Measurements from ENCODE around the gene CIAO2A.
"Not testable (repeated sequence)": the region's sequence is repeated elsewhere in the genome, so short reads cannot be mapped to it uniquely, and the experiment has no call there.

Gene CIAO2A, protein sequence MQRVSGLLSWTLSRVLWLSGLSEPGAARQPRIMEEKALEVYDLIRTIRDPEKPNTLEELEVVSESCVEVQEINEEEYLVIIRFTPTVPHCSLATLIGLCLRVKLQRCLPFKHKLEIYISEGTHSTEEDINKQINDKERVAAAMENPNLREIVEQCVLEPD

DNA sequence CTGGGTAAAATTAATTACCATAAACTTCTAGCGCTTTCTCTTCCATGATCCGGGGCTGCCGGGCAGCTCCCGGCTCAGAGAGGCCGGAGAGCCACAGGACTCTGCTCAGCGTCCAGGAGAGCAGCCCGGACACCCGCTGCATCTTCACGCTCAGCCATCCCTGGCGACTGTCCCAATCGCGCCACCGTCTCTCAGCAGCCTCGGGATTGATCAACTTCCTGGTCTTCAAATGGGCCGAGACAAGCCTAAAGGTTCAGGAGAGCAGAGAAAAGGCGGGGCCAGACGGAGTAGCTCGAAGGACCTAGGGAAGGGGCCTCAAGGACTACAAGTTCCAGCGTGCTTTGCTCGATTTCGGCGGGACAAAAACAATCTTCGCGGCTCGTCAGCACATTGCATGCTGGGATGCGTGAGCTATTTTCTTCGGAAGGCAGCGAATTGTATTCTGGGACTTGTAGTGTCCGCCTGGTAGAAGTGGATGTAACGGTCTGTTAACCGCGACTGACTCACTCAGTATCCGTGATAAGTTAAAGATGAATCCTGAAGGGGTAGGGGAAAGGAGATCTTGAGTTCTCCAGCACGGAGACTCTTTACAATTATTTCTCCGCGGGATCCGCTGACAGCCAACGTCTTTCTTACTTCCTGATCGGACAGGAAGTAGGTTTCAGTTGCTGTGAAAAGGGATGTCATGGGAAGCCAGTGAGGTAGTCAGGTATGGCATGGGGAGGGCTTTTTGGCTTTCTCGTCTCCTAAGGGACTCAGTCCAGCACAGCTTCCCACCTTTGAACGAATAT is at the start of gene CIAO2A:
Gene CIAO2A, minus strand, starts transcription at position 212 of the 791 bp plus-strand sequence. Its CDS starts 70 bp downstream, at position 142.
- DNase-seq, result peak; percentile 87

DNA sequence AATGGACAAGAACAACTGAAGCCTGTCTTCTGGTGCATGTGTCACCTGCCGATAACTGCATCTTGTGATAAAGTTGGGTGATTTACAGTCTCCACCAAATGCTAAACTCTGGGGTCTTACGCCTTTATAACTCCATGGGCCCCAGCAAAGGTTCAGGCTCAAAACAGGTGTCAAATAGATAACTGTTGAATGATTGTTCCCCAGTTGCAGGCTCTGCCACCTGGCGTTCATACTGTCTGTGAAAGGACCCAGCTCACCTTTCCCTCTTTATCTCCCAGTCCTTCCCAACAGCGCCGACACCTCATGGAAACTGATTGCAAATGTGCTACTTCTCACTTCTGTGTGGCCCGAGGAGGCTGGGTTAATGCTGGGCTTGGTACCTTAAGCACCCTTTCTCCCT is 49.6 kb upstream of the CIAO2A start:
- DNase-seq, result no peak

DNA sequence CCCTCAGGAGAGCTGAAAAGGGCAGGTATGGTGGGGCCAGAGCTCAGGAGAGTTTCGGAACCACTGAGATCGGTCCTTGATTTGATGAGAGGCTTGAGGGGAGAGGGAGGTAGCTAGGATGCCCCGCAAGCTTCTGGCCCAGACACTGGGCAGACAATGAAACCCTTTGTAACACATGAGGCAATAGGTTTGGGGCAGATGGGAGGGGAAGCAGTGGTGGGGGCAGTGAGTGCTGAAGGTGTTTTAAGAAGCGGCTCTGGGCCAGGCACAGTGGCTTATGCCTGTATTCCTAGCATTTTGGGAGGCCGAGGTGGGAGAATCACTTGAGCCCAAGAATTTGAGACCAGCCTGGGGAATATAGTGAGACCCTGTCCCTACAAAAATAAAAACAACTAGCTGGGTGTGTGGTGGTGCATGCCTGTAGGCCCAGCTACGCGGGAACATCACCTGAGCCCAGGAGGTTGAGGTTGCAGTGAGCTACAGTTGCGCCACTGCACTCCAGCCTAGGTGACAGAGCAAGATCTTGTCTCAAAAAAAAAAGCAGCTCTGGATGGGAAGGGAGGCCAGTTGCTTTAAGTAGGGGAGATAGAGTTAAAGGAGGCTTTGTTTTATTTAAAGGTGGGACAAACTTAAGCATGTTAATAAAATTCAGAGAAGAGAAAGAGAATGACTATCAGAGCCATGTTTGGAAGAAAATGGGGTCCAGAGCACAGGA is 48.3 kb upstream of the CIAO2A start:
- no peak for DNase-seq

DNA sequence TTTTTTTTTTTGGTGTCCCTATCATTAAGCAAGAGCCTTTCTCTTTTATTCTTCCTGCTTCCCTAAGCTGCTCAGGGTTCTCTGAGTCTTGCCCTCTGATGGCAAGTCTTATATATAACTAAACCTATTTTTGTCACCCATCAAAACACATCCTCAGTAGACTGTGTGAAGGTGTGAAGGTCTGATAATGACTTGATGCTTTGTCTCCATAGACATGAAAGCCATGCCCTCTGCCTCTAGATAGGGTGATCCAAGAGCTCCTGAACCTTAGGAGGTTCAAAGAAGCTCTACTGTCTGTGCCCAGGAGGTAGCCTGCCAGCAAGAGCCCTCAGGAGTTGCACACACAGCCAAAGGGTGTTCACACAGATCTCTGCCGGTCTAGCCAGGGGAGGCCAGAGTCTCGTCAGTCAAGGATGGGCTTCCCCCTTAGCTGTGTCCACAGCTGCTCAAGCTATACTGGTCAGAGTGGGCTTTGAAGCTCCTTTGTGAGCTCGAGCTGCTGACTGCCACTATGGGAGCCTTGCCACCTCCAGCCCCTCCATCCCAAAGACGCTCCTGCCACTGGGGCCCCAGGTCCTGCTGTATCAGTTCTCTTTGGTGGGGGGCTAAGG is 44.8 kb upstream of the CIAO2A start:
- DNase-seq, result no peak

DNA sequence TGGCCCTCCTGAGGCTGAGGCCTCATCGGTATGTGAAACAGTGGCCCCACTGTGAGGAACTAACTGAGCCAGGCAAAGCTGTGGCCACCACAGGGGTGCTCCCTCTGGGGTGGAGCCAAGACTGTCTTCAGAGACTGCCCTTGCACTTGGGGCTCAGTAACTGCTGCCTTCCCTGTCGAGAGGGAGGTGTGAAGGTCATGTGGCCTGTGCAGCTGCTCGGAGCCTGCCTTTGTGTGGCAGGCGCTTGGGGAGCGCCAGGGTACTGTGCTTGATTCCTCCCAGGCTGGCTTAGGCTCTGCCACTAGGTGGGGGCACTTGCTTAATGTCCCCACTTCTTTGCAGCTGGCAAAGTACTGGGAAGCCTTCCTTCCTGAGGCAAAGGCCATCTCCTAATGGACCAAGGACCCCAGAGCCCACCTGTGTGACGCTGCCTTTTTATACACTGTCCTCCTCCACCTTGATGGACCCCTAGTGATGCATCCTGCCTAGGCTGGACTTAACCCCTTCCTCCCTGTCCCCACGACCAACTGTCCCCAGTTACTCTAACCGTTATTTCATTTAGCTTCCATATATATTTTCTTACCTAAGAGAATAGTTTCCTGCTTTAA is 43.7 kb upstream of the CIAO2A start:
- DNase-seq, result no peak

DNA sequence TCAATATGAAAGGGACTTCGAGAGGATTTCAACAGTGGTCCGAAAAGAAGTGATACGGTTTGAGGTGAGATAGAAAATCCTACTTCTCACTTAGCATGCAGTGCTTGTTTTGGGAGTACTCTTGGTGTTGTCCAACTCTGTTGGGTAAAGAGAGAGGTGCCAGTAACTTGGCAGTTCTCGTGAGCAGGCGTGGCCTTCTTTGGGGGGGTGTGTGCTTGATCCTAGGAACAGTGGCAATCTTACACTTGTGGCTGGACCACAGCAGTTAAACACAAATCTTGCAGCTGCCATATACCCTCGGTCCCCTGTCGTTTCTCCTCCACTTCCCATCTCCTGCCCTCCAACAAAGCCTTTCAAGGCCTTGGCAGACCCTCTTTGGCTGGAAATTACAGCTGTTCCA is 42.7 kb upstream of the CIAO2A start:
- no peak for DNase-seq

DNA sequence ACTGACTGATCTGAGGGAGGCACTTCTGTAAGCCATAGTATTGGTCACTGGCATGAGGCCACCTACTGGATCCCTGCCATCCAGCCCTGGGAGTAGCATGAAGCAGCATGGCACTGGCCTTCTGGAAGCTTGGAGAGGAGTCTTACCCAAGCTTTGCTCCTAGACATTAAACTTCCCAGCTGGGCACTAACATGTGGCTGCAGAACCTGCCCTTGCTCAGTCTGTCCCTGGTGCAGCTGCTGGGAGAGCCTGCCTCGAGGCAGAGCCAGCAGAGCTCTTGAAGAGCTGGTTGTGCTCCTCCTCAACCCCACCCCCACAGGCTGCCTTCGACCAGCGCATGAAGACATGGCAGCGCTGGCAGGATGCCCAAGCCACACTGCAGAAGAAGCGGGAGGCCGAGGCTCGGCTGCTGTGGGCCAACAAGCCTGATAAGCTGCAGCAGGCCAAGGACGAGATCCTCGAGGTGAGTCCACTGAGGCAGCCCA is 40.7 kb upstream of the CIAO2A start:
- DNase-seq, result no peak

DNA sequence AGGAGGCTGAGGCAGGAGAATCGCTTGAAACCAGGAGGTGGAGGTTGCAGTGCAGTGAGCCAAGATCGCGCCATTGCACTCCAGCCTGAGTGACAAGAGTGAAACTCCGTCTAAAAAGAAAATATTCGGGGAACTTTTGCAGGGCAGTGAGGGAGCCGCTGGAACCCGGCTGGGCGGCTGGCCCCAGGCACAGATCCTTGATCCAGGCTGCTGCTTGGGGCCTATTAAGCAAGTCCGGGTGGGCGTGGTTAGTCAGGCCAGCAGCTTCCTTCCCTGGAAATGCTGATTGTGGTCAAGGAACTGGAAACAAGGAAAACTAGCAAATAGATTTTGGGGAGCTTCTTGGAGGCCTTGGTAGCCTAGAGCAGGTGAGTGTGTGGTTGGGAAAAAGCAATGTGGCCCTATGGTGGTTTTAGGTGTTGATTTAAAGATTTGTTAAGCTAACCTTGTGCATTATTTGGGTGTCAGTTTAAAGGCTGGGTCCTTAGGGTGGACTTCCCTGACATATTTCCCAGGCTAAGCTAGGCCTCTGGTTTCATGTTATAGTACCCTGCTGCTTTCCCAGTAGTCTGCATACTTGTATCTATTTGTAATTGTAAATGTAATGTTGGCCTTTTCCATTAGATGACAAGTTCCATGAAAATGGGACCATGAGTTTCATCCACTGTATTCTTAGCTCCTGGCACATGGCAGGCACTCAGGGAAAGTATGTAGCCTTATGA is 40.1 kb upstream of the CIAO2A start:
- no peak for DNase-seq

DNA sequence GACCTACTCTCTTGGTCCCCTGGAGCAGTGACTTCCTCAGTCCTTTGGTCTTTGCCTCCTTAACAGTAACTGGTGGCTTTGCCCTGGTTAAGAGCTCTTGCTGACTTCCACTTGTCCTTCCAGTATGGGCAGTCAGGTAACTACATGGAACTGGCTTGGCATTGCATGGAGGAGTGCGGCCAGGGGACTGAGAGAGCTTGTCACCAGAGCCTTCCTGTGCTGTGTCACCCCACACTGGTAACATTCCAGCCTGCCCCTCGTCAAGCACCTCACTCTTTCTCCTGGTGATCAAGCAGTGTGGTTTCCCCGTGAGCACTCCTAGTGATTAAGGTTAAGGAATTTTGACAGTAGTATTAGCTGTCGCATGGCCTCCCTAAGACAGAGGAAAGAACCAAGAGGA is 38.6 kb upstream of the CIAO2A start:
- no peak for DNase-seq

DNA sequence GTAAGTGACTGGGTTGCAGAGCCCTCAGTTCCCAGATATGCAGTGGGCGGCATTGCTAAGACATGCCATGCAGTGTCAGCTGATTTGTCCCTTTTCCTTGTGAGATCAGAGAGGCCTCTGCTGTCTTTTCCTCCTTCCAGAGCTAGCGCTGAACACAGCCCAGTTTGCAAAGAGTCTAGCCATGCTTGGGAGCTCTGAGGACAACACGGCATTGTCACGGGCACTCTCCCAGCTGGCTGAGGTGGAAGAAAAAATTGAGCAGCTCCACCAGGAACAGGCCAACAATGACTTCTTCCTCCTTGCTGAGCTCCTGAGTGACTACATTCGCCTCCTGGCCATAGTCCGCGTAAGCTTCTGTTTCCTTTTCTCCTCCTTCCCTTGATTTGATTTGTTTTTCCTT is 37.9 kb upstream of the CIAO2A start:
- no peak for DNase-seq

DNA sequence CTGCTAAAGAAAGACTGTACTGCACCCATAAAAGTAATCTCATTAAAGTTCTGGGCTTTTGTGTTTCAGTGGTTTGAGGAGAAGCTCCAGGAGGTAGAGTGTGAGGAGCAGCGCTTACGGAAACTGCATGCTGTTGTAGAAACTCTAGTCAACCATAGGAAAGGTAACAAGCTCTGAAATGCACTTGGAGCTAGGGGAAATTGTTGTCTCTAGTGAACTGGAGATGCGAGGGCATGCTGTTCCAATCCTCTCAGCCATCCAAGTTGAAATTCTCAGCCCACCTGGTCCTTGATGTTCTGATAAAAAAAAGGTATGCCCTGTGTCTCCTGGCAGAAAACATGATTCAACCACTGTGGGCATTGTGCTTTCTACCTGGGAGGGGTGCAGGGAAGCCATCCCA is 36.5 kb upstream of the CIAO2A start:
- DNase-seq, result no peak

DNA sequence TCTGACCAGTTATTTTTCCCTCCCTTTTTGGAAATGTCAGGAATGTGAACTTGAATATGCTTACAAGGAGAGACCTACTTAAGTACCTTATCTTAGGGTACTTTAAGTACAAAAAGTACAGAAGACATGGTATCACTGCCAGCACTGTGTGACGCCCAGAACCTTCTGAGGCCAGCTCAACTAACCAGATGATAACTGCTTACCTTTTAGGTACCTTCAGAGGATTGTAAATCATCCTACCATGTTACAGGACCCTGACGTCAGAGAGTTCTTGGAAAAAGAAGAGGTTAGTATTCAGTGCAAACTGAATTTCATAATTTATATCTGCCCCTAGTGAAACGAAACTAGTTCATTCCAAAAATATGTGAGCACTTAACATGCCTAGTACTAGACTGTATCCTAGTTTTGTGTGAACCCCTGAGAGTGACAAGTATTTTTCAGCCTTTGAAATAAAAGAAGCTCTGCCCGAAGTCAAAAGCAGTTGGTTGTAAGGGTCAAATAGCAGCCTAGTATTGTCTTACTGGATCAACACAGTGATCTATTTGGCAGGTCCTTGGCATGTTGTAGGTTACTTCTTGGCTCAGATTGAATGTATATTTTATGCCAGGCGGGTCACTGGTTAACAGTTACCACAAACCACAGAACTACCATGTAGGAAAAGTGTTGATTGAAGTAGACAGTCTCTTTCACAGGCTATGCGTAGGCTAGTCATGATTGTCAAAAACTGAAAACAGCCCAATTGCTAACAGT is 34.1 kb upstream of the CIAO2A start:
- DNase-seq, result no peak

DNA sequence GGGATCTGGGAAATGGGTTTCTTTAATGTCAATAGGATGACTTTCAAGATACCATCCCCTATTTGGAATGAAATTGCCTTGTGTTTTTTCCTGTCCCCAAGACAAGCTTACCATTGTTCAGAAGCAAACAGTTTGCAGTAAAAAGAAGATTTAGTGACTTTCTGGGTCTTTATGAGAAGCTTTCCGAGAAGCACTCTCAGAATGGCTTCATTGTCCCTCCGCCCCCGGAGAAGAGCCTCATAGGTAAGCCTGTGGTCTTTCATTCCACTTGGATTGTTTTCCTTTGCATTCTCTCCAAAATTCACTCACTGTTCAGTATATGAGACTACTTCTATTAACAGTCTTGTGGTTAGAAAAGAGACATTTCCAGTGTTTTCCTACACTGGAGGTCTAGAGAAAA is 32.3 kb upstream of the CIAO2A start:
- no peak for DNase-seq

DNA sequence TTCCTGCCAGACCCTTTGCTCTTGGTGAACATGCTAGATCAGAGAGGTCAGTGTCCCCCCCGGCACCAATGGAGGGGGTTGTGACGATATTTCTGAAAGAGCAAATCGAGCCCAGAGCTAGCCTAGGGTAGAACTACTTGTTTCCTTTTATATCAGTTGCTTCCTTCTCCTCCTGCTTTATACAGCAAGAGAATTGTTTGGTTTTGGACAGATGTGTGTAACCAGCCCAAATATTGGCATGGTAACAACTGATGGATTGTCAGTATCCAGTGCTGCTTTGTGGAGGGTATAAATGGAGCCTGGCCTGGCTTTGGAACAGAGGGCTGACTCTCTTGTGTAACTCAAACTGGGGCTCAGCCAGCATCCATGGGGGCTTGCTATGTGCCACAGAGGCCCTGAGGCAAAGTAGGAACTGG is 29.3 kb upstream of the CIAO2A start:
- DNase-seq, result no peak

DNA sequence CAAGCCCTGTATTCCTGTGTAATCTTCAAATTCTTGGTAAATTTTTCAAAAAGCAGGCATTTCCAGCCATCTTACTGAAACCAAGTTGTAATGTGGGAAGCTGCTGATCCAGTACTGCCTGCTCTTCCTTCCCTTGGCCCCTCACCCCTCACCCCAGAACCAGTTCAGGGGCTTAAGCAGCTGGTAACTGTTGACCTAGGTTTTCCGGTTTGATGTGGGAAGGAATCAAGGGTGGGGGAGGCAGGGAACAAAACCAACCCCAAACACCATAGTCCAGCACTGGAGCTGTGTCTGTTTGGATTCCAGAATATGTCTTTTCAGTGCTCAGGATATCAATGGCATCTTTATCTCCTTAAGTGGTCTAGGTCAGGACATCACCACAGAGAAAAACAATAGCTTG is 28.8 kb upstream of the CIAO2A start:
- DNase-seq, result no peak

DNA sequence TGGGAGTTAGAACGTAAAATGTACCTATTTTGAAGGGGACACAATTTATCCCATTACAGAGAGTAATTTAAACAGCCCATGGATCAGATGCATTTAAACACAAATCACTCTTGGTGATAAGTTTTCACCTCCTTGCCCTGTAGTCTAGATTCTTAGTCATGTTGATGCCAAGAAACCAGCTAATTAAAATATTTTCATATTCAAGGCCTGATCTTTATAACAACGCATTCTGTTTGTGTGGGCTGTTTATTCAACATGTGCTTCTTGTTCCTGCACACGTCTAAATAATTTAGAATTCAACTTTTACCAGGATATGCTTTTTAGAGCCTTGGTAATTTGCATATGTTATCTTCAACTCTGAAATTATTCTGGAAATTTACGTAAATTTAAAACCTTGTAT is 28.0 kb upstream of the CIAO2A start:
- no peak for DNase-seq

DNA sequence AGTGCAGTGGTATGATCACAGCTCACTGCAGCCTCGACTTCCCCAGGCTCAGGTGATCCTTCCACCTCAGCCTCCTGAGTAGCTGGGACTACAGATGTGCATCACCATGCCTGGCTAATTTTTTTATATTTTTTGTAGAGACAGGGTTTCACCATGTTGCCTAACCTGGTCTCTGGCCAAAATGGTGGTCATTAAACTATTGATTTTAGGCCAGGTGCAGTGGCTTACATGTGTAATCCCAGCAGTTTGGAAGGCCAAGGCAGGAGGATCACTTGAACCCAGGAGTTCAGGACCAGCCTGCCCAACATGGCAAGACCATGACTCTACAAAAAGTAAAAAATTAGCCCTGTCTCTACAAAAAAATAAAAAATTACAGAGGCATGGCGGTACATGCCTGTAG is 26.7 kb upstream of the CIAO2A start:
- not testable (repeated sequence) for DNase-seq

DNA sequence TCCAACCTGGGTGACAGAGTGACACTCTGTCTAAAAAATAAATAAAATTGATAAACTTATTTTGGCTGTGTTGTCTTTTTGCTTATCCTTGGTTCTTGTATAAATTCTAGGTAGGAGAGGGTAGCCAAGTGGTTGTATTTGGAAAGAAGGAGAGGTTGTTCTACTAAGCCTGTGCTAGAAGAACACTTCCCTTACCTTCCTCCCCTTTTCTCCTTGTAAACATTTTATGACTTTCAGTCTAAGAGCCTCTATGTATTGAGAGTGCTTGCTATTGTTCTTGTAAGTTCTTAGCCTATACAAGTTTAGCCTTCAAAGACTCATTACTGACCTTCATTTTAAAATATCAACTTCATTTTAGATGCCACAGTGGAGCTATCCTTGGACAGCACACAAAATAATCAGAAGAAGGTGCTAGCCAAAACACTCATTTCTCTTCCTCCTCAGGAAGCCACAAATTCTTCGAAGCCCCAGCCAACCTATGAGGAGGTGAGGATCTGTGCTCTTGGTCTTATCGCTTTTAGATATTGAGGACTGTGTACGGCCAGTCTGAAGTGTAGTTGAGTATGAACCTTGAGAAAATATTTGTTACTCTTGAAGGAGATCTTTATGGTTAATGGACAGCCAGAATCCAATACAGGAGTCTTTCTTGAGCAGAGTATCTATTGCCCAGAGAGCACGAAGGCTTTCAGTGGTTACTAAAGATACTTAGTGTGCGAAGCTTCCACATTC is 24.3 kb upstream of the CIAO2A start:
- DNase-seq, result no peak

DNA sequence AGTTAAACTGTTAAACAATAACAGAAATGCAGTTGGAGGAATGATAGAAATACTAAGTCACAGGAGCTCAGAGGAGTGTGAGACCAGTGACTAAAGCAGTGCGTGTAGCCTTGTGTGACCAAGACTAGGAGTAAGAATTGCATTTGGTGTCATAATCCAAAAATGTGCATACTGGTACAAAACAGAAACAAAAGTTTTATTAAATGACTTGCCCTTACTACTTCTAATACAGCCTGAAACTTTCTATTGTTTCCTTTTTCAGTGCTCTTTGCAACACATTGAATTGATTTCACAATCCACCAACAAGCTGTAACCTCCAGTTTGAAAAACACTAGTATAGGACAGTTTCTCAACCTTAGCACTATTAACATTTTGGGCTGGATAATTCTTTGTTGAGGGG is 19.3 kb upstream of the CIAO2A start:
- no peak for DNase-seq

DNA sequence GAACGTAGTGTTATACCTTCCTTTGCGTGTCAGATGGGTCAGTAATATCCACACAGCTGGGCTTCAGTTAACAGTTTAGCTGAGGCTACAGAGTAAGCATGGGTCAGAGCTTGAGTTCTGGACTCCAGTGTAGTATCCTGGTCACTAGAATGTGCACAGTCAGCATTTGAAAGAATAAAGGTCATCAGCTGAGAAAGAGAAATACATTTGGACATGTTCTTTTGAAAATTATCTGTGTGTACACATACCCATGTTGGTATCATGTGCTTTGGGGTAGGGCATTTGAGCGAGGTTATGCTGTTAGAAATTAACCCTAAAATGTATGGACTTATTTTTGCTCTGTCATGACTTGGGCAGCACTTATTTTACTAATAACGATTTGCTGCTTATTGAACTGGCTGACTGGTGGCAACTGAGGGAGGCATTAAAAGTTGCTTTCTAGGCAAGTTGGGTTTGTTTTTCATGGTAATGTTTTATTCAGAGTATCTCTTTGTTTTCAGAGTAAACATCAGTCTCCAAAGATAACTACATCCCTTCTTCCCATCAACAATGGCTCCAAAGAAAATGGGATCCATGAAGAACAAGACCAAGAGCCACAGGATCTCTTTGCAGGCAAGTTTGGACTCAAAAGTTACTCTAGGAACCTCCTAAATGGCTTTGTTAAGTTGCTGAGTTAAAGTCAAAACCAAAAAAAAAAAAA is 18.6 kb upstream of the CIAO2A start:
- DNase-seq, result no peak
